Measurements from ENCODE around the gene ARID1B. TPM values are rescaled to one million over a fixed set of nuclear protein-coding genes. Genes with fewer than 3 reads are reported as not detected.
A peak's percentile ranks its signal among the peaks of the same experiment; 100 is the strongest.

Gene ARID1B
- total and polyA plus RNA-seq, 9 of the 15 experiments (the other 6 are each of a cell fraction or from before 2014, with no cell fraction given) = 12.5 to 50.5 (median 25.8) TPM

- Histone ChIP-seq H3K4me1 (replicated peaks in 1 of 2; ENCODE audit: control insufficient read depth in 2 of 2, insufficient read depth in 2 of 2, low read length in 2 of 2) (peaks cover 8 to 25% of the 10 kb centered on the region in 2 experiments; a peak in 3 of 5 replicates), H3K79me2 (ENCODE audit: control insufficient read depth, insufficient read depth, low read length) (no peaks in the 10 kb centered on the region), H3K4me3 (no peak overlapping the region), H3K27ac (ENCODE audit: extremely low read depth, low read depth, low read length) (no peak overlapping the region), H3K36me3 (ENCODE audit: control insufficient read depth, insufficient read depth, low read length) (no peaks in the 10 kb centered on the region), H3K9ac (ENCODE audit: insufficient read depth in 1 of 2, low read depth in 2 of 2, low read length in 2 of 2) (no peak overlapping the region), H4K20me1 (replicated peaks; ENCODE audit: control insufficient read depth, insufficient read depth, low read length) (no peaks in the 10 kb centered on the region), H3K9me1 (ENCODE audit: control insufficient read depth, insufficient read depth, low read length) (no peaks in the 10 kb centered on the region), H2AFZ (ENCODE audit: low read depth, low read length) (no peak overlapping the region), H3K4me2 (ENCODE audit: insufficient read depth, low read length) (no peak overlapping the region), H3K9me3 (replicated peaks; ENCODE audit: control insufficient read depth, insufficient read depth, low read depth, low read length) (no peaks in the 10 kb centered on the region), H3K27me3 (ENCODE audit: control insufficient read depth in 2 of 2, insufficient read depth in 2 of 2, low read length in 2 of 2) (peaks cover 8 to 12% of the 10 kb centered on the region in 2 experiments; a peak in 3 of 5 replicates)
- ATAC-seq (peak; percentile 52), DNase-seq (ENCODE audit: extremely low read depth in 1 of 4, low spot score in 3 of 4) (peak in 1 of 4 experiments; percentile 37), FAIRE-seq (no peak)
- BruUV-seq (replicated peaks) = no TSS peak
- in situ Hi-C loops (cut with MboI) = no loop called here
- ChIA-PET POLR2A (no interaction called here), CTCF (ENCODE audit: low intra/inter-chr PET ratio) (no interaction called here)
- 66% methylated on average over 14 of the region's 14 CpGs for WGBS (ENCODE audit: insufficient coverage, low coverage, missing lambda C conversion rate)
- intact Hi-C loops (cut with micrococcal nuclease) = no loop called here
- TF ChIP-seq CTCF (IDR thresholded peaks at IDR 0.05 in 2 of 3, conservative IDR thresholded peaks at IDR 0.05 in 1 of 3; ENCODE audit: insufficient read depth in 2 of 3, low read depth in 1 of 3, low read length in 3 of 3) = peak in 2 of 3 experiments; percentile 15 to 38; a peak in 2 of 6 replicates
- no peak for TF ChIP-seq FOXO4 (CRISPR knock-in tag; IDR thresholded peaks at IDR 0.05)
- no peak for TF ChIP-seq ZNF780A (CRISPR knock-in tag; IDR thresholded peaks at IDR 0.05)
- TF ChIP-seq KAT7 (CRISPR knock-in tag; IDR thresholded peaks at IDR 0.05; ENCODE audit: borderline replicate concordance) = no peak
- peak; percentile 83 for TF ChIP-seq ZFP36 (IDR thresholded peaks at IDR 0.05; ENCODE audit: low read depth, low read length, partially characterized antibody)
- peak; percentile 95 for TF ChIP-seq RBM25 (IDR thresholded peaks at IDR 0.05; ENCODE audit: low read depth, low read length, severe bottlenecking)
- peak; percentile 75 for TF ChIP-seq ADNP (tag; IDR thresholded peaks at IDR 0.05)
- TF ChIP-seq RCOR1 (IDR thresholded peaks at IDR 0.05; ENCODE audit: borderline replicate concordance in 1 of 2, low read depth in 2 of 2, low read length in 2 of 2) = 0 out of 4 replicates have a peak, but pooled peaks of 1 of the 2 experiments have one; percentile 23
- TF ChIP-seq TEAD2 (tag; IDR thresholded peaks at IDR 0.05) = no peak
- no peak for TF ChIP-seq KDM5B (IDR thresholded peaks at IDR 0.05; ENCODE audit: insufficient replicate concordance, low read depth, low read length)
- TF ChIP-seq KDM1A (IDR thresholded peaks at IDR 0.05) = peak; percentile 62 to 82
- no peak for TF ChIP-seq ZNF41 (CRISPR knock-in tag; conservative IDR thresholded peaks at IDR 0.05)
- TF ChIP-seq CBX3 (IDR thresholded peaks at IDR 0.05; ENCODE audit: borderline replicate concordance in 1 of 2, low read length in 2 of 2) = peak in 1 of 2 experiments; percentile 78; a peak in 2 of 3 replicates
- TF ChIP-seq BCOR (IDR thresholded peaks at IDR 0.05) = peak; percentile 97
- TF ChIP-seq E2F5 (CRISPR knock-in tag; IDR thresholded peaks at IDR 0.05) = no peak
- no peak for TF ChIP-seq CAMTA2 (CRISPR knock-in tag; conservative IDR thresholded peaks at IDR 0.05)
- TF ChIP-seq NCOA4 (IDR thresholded peaks at IDR 0.05; ENCODE audit: partially characterized antibody) = no peak
- TF ChIP-seq CHD4 (IDR thresholded peaks at IDR 0.05; ENCODE audit: insufficient read depth, insufficient replicate concordance, low read depth, low read length, poor library complexity, severe bottlenecking) = peak; percentile 81
- TF ChIP-seq SMARCA5 (IDR thresholded peaks at IDR 0.05) = peak; percentile 58; the same call in 1 of the 2 replicates
Observed at GRCh38 chr6:157246771-157247484, 469.8 kb downstream of the ARID1B start.
